ENCODE data around the gene MINDY4. TPM values are rescaled to one million over a fixed set of nuclear protein-coding genes. Genes with fewer than 3 reads are reported as not detected.

The MINDY4 gene
- total and polyA plus RNA-seq, 10 of the 15 experiments (the other 5 are each of a cell fraction or from before 2014, with no cell fraction given), result 0.10 to 0.90 (median 0.40) TPM

DNA sequence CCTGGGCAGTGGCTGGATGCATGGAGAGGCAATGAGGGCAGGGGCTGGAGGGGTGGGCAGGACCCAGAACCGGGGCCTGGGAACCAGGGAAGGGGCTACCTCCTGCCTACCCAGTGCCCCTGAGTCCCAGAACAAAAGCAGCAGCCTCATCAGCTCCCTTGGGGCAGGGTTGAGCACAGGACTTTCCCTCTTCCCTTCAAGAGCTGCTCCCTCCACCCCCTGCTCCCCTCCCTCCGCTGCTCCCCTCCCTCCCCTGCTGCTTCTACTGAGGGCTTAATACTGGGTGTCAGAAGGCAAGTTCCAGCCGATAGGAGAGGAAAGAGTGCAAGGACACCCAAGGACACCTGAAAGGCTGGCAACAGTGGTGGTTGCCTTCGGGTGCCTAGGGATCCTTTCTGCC is 47.4 kb upstream of the MINDY4 start:
- H3K4me2 ChIP-seq (ENCODE audit: control insufficient read depth, insufficient read depth), result no peak overlapping the region
- ChIA-PET CTCF (interaction anchor here (0.8 kb wide), 1 partner anchor 16 kb away, joined by 3 read pairs; no protein-coding TSS in a partner anchor), POLR2A (no interaction called here), RAD21 (ENCODE audit: unreplicated experiment) (no interaction called here), SMC1A (ENCODE audit: uncharacterized antibody, unreplicated experiment) (no interaction called here)
- no peaks in the 10 kb centered on the region for H3K79me2 ChIP-seq (ENCODE audit: control insufficient read depth, insufficient read depth, low read length)
- WGBS (ENCODE audit: insufficient coverage, insufficient replicate concordance, low lambda C conversion rate, missing lambda C conversion rate), result 0% methylated on average over 3 of the region's 4 CpGs
- H3K9ac ChIP-seq (ENCODE audit: control insufficient read depth, insufficient read depth, low read length), result no peak overlapping the region
- no peaks in the 10 kb centered on the region for H3K4me1 ChIP-seq (ENCODE audit: control insufficient read depth, insufficient read depth, low read length)
- no peak overlapping the region for H3K4me3 ChIP-seq
- H3K27me3 ChIP-seq (replicated peaks in 1 of 2; ENCODE audit: control insufficient read depth in 2 of 2, insufficient read depth in 2 of 2, low read length in 1 of 2), result no peaks in the 10 kb centered on the region
- DNase-seq (ENCODE audit: low read depth, low spot score) (no peak), FAIRE-seq (no peak), ATAC-seq (no peak)
- no peaks in the 10 kb centered on the region for H3K36me3 ChIP-seq (ENCODE audit: control insufficient read depth in 2 of 2, insufficient read depth in 2 of 2, low read length in 1 of 2)
- no peak overlapping the region for H2AFZ ChIP-seq (ENCODE audit: control insufficient read depth, low read depth, low read length)
- intact Hi-C loops (cut with micrococcal nuclease; ENCODE audit: unreplicated experiment), result no loop called here
- no TSS peak for BruUV-seq (replicated peaks)
- H3K9me3 ChIP-seq (replicated peaks; ENCODE audit: control insufficient read depth, insufficient read depth, low read length), result no peaks in the 10 kb centered on the region; the same call in 2 of the 3 replicates
- in situ Hi-C loops (cut with MboI), result no loop called here
- no peak overlapping the region for H3K27ac ChIP-seq (ENCODE audit: control insufficient read depth, insufficient read depth)
- no peaks in the 10 kb centered on the region for H4K20me1 ChIP-seq (ENCODE audit: control insufficient read depth, insufficient read depth)
- TF ChIP-seq, protein P1, sequence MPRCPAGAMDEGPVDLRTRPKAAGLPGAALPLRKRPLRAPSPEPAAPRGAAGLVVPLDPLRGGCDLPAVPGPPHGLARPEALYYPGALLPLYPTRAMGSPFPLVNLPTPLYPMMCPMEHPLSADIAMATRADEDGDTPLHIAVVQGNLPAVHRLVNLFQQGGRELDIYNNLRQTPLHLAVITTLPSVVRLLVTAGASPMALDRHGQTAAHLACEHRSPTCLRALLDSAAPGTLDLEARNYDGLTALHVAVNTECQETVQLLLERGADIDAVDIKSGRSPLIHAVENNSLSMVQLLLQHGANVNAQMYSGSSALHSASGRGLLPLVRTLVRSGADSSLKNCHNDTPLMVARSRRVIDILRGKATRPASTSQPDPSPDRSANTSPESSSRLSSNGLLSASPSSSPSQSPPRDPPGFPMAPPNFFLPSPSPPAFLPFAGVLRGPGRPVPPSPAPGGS (IDR thresholded peaks at IDR 0.05; ENCODE audit: borderline replicate concordance, insufficient read depth, low read depth, low read length, poor library complexity, severe bottlenecking), result no peak
- TF ChIP-seq, protein P2, sequence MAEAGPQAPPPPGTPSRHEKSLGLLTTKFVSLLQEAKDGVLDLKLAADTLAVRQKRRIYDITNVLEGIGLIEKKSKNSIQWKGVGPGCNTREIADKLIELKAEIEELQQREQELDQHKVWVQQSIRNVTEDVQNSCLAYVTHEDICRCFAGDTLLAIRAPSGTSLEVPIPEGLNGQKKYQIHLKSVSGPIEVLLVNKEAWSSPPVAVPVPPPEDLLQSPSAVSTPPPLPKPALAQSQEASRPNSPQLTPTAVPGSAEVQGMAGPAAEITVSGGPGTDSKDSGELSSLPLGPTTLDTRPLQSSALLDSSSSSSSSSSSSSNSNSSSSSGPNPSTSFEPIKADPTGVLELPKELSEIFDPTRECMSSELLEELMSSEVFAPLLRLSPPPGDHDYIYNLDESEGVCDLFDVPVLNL (IDR thresholded peaks at IDR 0.05; ENCODE audit: low read depth, low read length), result no peak
- TF ChIP-seq TAF1 (IDR thresholded peaks at IDR 0.05; ENCODE audit: borderline replicate concordance, low read depth, low read length), result no peak
- TF ChIP-seq, protein P3, sequence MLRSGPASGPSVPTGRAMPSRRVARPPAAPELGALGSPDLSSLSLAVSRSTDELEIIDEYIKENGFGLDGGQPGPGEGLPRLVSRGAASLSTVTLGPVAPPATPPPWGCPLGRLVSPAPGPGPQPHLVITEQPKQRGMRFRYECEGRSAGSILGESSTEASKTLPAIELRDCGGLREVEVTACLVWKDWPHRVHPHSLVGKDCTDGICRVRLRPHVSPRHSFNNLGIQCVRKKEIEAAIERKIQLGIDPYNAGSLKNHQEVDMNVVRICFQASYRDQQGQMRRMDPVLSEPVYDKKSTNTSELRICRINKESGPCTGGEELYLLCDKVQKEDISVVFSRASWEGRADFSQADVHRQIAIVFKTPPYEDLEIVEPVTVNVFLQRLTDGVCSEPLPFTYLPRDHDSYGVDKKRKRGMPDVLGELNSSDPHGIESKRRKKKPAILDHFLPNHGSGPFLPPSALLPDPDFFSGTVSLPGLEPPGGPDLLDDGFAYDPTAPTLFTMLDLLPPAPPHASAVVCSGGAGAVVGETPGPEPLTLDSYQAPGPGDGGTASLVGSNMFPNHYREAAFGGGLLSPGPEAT (IDR thresholded peaks at IDR 0.05; ENCODE audit: low read depth), result no peak
- TF ChIP-seq BCL11A (IDR thresholded peaks at IDR 0.05; ENCODE audit: low read depth, low read length), result no peak
- no peak for TF ChIP-seq POLR2AphosphoS2 (IDR thresholded peaks at IDR 0.05; ENCODE audit: low read depth, low read length)
- no peak for TF ChIP-seq NBN (IDR thresholded peaks at IDR 0.05)
- no peak for TF ChIP-seq MEF2B (IDR thresholded peaks at IDR 0.05; ENCODE audit: partially characterized antibody, poor library complexity, severe bottlenecking)
- no peak for TF ChIP-seq MXI1 (IDR thresholded peaks at IDR 0.05; ENCODE audit: low read depth, low read length)
- TF ChIP-seq, protein P4, sequence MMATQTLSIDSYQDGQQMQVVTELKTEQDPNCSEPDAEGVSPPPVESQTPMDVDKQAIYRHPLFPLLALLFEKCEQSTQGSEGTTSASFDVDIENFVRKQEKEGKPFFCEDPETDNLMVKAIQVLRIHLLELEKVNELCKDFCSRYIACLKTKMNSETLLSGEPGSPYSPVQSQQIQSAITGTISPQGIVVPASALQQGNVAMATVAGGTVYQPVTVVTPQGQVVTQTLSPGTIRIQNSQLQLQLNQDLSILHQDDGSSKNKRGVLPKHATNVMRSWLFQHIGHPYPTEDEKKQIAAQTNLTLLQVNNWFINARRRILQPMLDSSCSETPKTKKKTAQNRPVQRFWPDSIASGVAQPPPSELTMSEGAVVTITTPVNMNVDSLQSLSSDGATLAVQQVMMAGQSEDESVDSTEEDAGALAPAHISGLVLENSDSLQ (IDR thresholded peaks at IDR 0.05), result no peak
- TF ChIP-seq GATAD2B (conservative IDR thresholded peaks at IDR 0.05; ENCODE audit: low read depth), result no peak
- TF ChIP-seq, protein P5, sequence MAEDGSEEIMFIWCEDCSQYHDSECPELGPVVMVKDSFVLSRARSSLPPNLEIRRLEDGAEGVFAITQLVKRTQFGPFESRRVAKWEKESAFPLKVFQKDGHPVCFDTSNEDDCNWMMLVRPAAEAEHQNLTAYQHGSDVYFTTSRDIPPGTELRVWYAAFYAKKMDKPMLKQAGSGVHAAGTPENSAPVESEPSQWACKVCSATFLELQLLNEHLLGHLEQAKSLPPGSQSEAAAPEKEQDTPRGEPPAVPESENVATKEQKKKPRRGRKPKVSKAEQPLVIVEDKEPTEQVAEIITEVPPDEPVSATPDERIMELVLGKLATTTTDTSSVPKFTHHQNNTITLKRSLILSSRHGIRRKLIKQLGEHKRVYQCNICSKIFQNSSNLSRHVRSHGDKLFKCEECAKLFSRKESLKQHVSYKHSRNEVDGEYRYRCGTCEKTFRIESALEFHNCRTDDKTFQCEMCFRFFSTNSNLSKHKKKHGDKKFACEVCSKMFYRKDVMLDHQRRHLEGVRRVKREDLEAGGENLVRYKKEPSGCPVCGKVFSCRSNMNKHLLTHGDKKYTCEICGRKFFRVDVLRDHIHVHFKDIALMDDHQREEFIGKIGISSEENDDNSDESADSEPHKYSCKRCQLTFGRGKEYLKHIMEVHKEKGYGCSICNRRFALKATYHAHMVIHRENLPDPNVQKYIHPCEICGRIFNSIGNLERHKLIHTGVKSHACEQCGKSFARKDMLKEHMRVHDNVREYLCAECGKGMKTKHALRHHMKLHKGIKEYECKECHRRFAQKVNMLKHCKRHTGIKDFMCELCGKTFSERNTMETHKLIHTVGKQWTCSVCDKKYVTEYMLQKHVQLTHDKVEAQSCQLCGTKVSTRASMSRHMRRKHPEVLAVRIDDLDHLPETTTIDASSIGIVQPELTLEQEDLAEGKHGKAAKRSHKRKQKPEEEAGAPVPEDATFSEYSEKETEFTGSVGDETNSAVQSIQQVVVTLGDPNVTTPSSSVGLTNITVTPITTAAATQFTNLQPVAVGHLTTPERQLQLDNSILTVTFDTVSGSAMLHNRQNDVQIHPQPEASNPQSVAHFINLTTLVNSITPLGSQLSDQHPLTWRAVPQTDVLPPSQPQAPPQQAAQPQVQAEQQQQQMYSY (CRISPR knock-in tag; IDR thresholded peaks at IDR 0.05), result no peak
- no peak for TF ChIP-seq RCOR1 (conservative IDR thresholded peaks at IDR 0.05; ENCODE audit: low read depth, low read length)
- no peak for TF ChIP-seq POU2F2 (IDR thresholded peaks at IDR 0.05; ENCODE audit: borderline replicate concordance, low read depth, low read length)
